ENCODE results near the gene CCDC178.

The CCDC178 gene

GRCh38 chr18:33097126-33097525 lies 343.4 kb downstream of the CCDC178 start:
- H3K4me3 ChIP-seq (ENCODE audit: low read depth, low read length): no peak overlapping the region
- no peak for TF ChIP-seq CTCF (IDR thresholded peaks at IDR 0.05; ENCODE audit: low read depth, low read length, missing control alignments)
- no peak for DNase-seq (ENCODE audit: low read depth)

- no peak for TF ChIP-seq CTCF (IDR thresholded peaks at IDR 0.05; ENCODE audit: low read depth, low read length, missing control alignments)
- H3K4me3 ChIP-seq (ENCODE audit: low read depth, low read length): no peak overlapping the region
- no peak for DNase-seq (ENCODE audit: low read depth)
These were observed 350.1 kb downstream of the CCDC178 start for GRCh38 chr18:33090461-33090860.

- no peak overlapping the region for H3K4me3 ChIP-seq (ENCODE audit: low read depth, low read length)
- TF ChIP-seq CTCF (IDR thresholded peaks at IDR 0.05; ENCODE audit: low read depth, low read length, missing control alignments): no peak
- no peak for DNase-seq (ENCODE audit: low read depth)
These were observed 363.9 kb downstream of the CCDC178 start for GRCh38 chr18:33076601-33077000.

- no peak for TF ChIP-seq CTCF (IDR thresholded peaks at IDR 0.05; ENCODE audit: low read depth, low read length, missing control alignments)
These were observed 366.4 kb downstream of the CCDC178 start for GRCh38 chr18:33074125-33074524.

GRCh38 chr18:33062834-33063364 lies 377.6 kb downstream of the CCDC178 start:
- DNase-seq (ENCODE audit: low read depth): no peak
- no peak overlapping the region for H3K4me3 ChIP-seq (ENCODE audit: low read depth, low read length)
- TF ChIP-seq CTCF (IDR thresholded peaks at IDR 0.05; ENCODE audit: low read depth, low read length, missing control alignments): no peak

More at GRCh38 chr18:33074125-33074524, 366.4 kb downstream of the CCDC178 start:
- DNase-seq (ENCODE audit: low read depth): no peak
- no peak overlapping the region for H3K4me3 ChIP-seq (ENCODE audit: low read depth, low read length)

GRCh38 chr18:33052886-33053285 lies 387.6 kb downstream of the CCDC178 start:
- no peak for DNase-seq (ENCODE audit: low read depth)
- no peak for TF ChIP-seq CTCF (IDR thresholded peaks at IDR 0.05; ENCODE audit: low read depth, low read length, missing control alignments)
- no peak overlapping the region for H3K4me3 ChIP-seq (ENCODE audit: low read depth, low read length)

- DNase-seq (ENCODE audit: low read depth): no peak
- H3K4me3 ChIP-seq (ENCODE audit: low read depth, low read length): no peak overlapping the region
- no peak for TF ChIP-seq CTCF (IDR thresholded peaks at IDR 0.05; ENCODE audit: low read depth, low read length, missing control alignments)
These were observed 389.1 kb downstream of the CCDC178 start for GRCh38 chr18:33051407-33051806.
